IMR-90 (cell line): ENCODE measurements around the gene SPATA21. TPM values are rescaled to one million over a fixed set of nuclear protein-coding genes. Genes with fewer than 3 reads are reported as not detected.

Experiments used
- ATAC-seq: fragments of 200-7000 bp; cut with Tn5 transposase; 2 replicates; pipeline ENCODE4 v1.9.1; 2020; ENCODE audit warnings: low read depth, mild to moderate bottlenecking, moderate library complexity
- BruUV-seq: library from RNA; stranded (reverse); fragments of 400-500 nt; replicated peaks from 2 replicates; lab custom pipeline; 2021; lab: Mats Ljungman, UMichigan
- CTCF ChIA-PET: fragments of 300-600 bp; formaldehyde crosslinking; extraction: SDS; loops from one replicate; lab custom pipeline; 2021; ENCODE audit warnings: antibody characterized with exemption; lab: Yijun Ruan, JAX
- POLR2A ChIA-PET: fragments of 300-600 bp; sonication (Branson Sonifier 250); formaldehyde crosslinking; loops from one replicate; lab custom pipeline; 2022; ENCODE audit warnings: antibody characterized with exemption; ENCODE audit not compliant: unreplicated experiment; lab: Charles Lee
- DNase-seq: peaks from one replicate; pipeline ENCODE4 v3.0.0; 2013
- H2AFZ ChIP-seq: replicated peaks from 2 replicates; pipeline ENCODE3; 2013; ENCODE audit warnings: low read length, mild to moderate bottlenecking; ENCODE audit not compliant: poor library complexity
- H2AK5ac ChIP-seq: 2 replicates; pipeline ENCODE4 v1.6.1; 2013; ENCODE audit warnings: low read depth, low read length, inconsistent platforms
- H2AK9ac ChIP-seq: replicated peaks from 2 replicates; pipeline ENCODE3; 2013; ENCODE audit warnings: mild to moderate bottlenecking, low read depth, low read length, moderate library complexity; ENCODE audit not compliant: poor library complexity
- H2BK120ac ChIP-seq: 2 replicates; pipeline ENCODE4 v1.6.1; 2013; ENCODE audit warnings: low read depth, low read length, inconsistent platforms
- H2BK15ac ChIP-seq: 3 replicates; pipeline ENCODE4 v1.6.1; 2013; ENCODE audit warnings: low read depth, low read length, inconsistent platforms
- H2BK20ac ChIP-seq: 2 replicates; pipeline ENCODE4 v1.6.1; 2013; ENCODE audit warnings: low read depth, mild to moderate bottlenecking, inconsistent platforms, low read length, moderate library complexity
- H2BK5ac ChIP-seq: 2 replicates; pipeline ENCODE4 v1.6.1; 2013; ENCODE audit warnings: mild to moderate bottlenecking, low read depth, low read length, inconsistent platforms; ENCODE audit not compliant: poor library complexity, severe bottlenecking
- H3K14ac ChIP-seq: replicated peaks from 2 replicates; pipeline ENCODE4 v1.6.1; 2013; ENCODE audit warnings: low read depth, low read length, inconsistent platforms
- H3K18ac ChIP-seq: 2 replicates; pipeline ENCODE4 v1.6.1; 2013; ENCODE audit warnings: low read depth, low read length, control low read depth
- H3K23ac ChIP-seq: 2 replicates; pipeline ENCODE4 v1.6.1; 2013; ENCODE audit warnings: low read depth, low read length, inconsistent platforms
- H3K27ac ChIP-seq: 2 replicates; pipeline ENCODE4 v1.5.1; 2013; ENCODE audit warnings: mild to moderate bottlenecking, control low read depth, low read length; ENCODE audit not compliant: insufficient read depth
- H3K27me3 ChIP-seq: 2 replicates; pipeline ENCODE4 v1.6.1; 2013; ENCODE audit warnings: low read length; ENCODE audit not compliant: control insufficient read depth, insufficient read depth
- H3K36me3 ChIP-seq: 2 replicates; pipeline ENCODE4 v1.6.1; 2013; ENCODE audit warnings: low read length, mixed read lengths; ENCODE audit not compliant: control insufficient read depth, insufficient read depth
- H3K4ac ChIP-seq: 2 replicates; pipeline ENCODE4 v1.6.1; 2013; ENCODE audit warnings: low read depth, low read length, inconsistent platforms
- H3K4me1 ChIP-seq: 2 replicates; pipeline ENCODE4 v1.6.1; 2013; ENCODE audit warnings: low read length, mixed read lengths; ENCODE audit not compliant: control insufficient read depth, insufficient read depth
- H3K4me2 ChIP-seq: 2 replicates; pipeline ENCODE4 v1.6.1; 2013; ENCODE audit warnings: low read depth, mild to moderate bottlenecking, control low read depth, low read length, moderate library complexity
- H3K4me3 ChIP-seq: 2 replicates; pipeline ENCODE4 v1.5.1; 2013; ENCODE audit warnings: low read depth, mild to moderate bottlenecking, control low read depth, low read length, moderate library complexity; ENCODE audit not compliant: insufficient read depth
- H3K56ac ChIP-seq: 2 replicates; pipeline ENCODE4 v1.6.1; 2013; ENCODE audit warnings: low read length, inconsistent platforms; ENCODE audit not compliant: insufficient read depth; ENCODE audit errors: extremely low read depth
- H3K79me1 ChIP-seq, 2 experiments: 2 replicates each; pipeline ENCODE4 v1.6.1; 2013; ENCODE audit warnings: low read length in 2 of 2, inconsistent platforms in 1 of 2, low read depth in 1 of 2
- H3K9ac ChIP-seq: 2 replicates; pipeline ENCODE4 v1.6.1; 2013; ENCODE audit warnings: low read depth, low read length, control low read depth
- H3K9me1 ChIP-seq: 2 replicates; pipeline ENCODE4 v1.6.1; 2013; ENCODE audit warnings: low read length, inconsistent platforms; ENCODE audit not compliant: insufficient read depth
- H3K9me3 ChIP-seq: 2 replicates; pipeline ENCODE4 v1.6.1; 2013; ENCODE audit warnings: low read length; ENCODE audit not compliant: control insufficient read depth, insufficient read depth
- H4K20me1 ChIP-seq: 2 replicates; pipeline ENCODE4 v1.6.1; 2013; ENCODE audit warnings: low read length, inconsistent platforms; ENCODE audit not compliant: insufficient read depth
- H4K5ac ChIP-seq: 2 replicates; pipeline ENCODE4 v1.6.1; 2013; ENCODE audit warnings: mild to moderate bottlenecking, low read depth, low read length, control low read depth
- H4K8ac ChIP-seq, 2 experiments: 2 replicates each; pipeline ENCODE4 v1.6.1; 2013; ENCODE audit warnings: low read depth in 2 of 2, low read length in 2 of 2, control low read depth in 1 of 2, inconsistent platforms in 1 of 2
- H4K91ac ChIP-seq: 2 replicates; pipeline ENCODE4 v1.6.1; 2013; ENCODE audit warnings: low read depth, low read length, inconsistent platforms; ENCODE audit not compliant: insufficient read depth
- FOS ChIP-seq: fragments of 150-350 bp; IDR thresholded peaks from 2 replicates; pipeline ENCODE4 v1.6.1; 2016; ENCODE audit warnings: low read depth, low read length
- MAFK ChIP-seq: IDR thresholded peaks from 2 replicates; pipeline ENCODE4 v1.6.1; 2012; ENCODE audit warnings: low read depth, low read length, improper control_type of control experiment
- RAD21 ChIP-seq: IDR thresholded peaks from 2 replicates; pipeline ENCODE4 v1.6.1; 2012; ENCODE audit warnings: low read length, improper control_type of control experiment
- RCOR1 ChIP-seq: IDR thresholded peaks from 2 replicates; pipeline ENCODE4 v1.6.1; 2012; ENCODE audit warnings: mild to moderate bottlenecking, low read length, improper control_type of control experiment; ENCODE audit not compliant: insufficient replicate concordance
- SMC3 ChIP-seq: fragments of 150-350 bp; IDR thresholded peaks from 2 replicates; pipeline ENCODE4 v1.6.1; 2016; ENCODE audit warnings: low read depth, mild to moderate bottlenecking, antibody characterized with exemption, low read length, moderate library complexity
- WGBS, 2 experiments: methylation state at CpG; one replicate each; pipeline versions ENCODE4 v1.1.5 to v1.1.7; 2013; ENCODE audit warnings: missing lambda C conversion rate in 2 of 2; ENCODE audit not compliant: insufficient read length in 1 of 2; ENCODE audit errors: extremely low coverage in 2 of 2; 5-methylcytosine and 5-hydroxymethylcytosine counted together
- dilution Hi-C: fragments of 300-500 bp; cut with HindIII; formaldehyde crosslinking; loops from one replicate; pipeline ENCODE4 v1.14.3; 2018; ENCODE audit warnings: low sequenced_read_pairs; ENCODE audit not compliant: unreplicated experiment
- in situ Hi-C: fragments of 300-500 bp; cut with MboI; formaldehyde crosslinking; loops from 3 replicates; pipeline ENCODE4 v1.14.3; 2019; ENCODE audit warnings: low sequenced_read_pairs, inconsistent platforms, mixed read lengths
- intact Hi-C: fragments of 100-400 bp; cut with micrococcal nuclease; formaldehyde crosslinking; loops from 2 replicates; pipeline ENCODE4 v1.10.0; 2022
- polyA plus RNA-seq, 3 experiments: library from polyadenylated mRNA; depleted of rRNA; stranded (reverse); fragments of >200 nt; gene quantifications; 2 replicates each; pipeline ENCODE4 v1.2.3, GENCODE V29; 2012; ENCODE audit warnings: low replicate concordance in 1 of 3
- total RNA-seq: library from RNA; depleted of rRNA; stranded (reverse); fragments of >200 nt; gene quantifications from 2 replicates; pipeline ENCODE4 v1.2.3, GENCODE V29; 2012

The SPATA21 gene
- total and polyA plus RNA-seq, 2 of the 4 experiments (the other 2 are of a cell fraction): not detected

GRCh38 chr1:16441282-16441665, 4.0 kb upstream of the SPATA21 start:
- POLR2A ChIA-PET: no interaction called here
- H4K5ac ChIP-seq: no peak overlapping the region; the same call in 1 of the 2 replicates

More at GRCh38 chr1:16441282-16441665, 4.0 kb upstream of the SPATA21 start:
- H2BK120ac ChIP-seq: 0 out of 2 replicates have a peak overlapping the region, but pooled peaks have one; percentile 32
- H3K4ac ChIP-seq: peak overlapping the region; percentile 91
- H3K9ac ChIP-seq: peak overlapping the region; percentile 90
- H3K79me1 ChIP-seq: peaks cover 25 to 56% of the 10 kb centered on the region in 2 experiments
- peaks cover 20% of the 10 kb centered on the region; the same call in 1 of the 2 replicates for H4K20me1 ChIP-seq
- no TSS peak for BruUV-seq
- peaks cover 24% of the 10 kb centered on the region for H3K36me3 ChIP-seq
- in situ Hi-C loops: no loop called here
- H2BK5ac ChIP-seq: peak overlapping the region; percentile 48
- no peak overlapping the region for H2BK20ac ChIP-seq
- no peaks in the 10 kb centered on the region for H3K27me3 ChIP-seq
- peak overlapping the region; percentile 96 for H3K4me2 ChIP-seq
- peak overlapping the region; percentile 92 for H3K4me3 ChIP-seq
- H3K23ac ChIP-seq: peak overlapping the region; percentile 89
- H2AK5ac ChIP-seq: peak overlapping the region; percentile 80; the same call in 1 of the 2 replicates
- dilution Hi-C loops: no loop called here
- no peak for ATAC-seq
- CTCF ChIA-PET: no interaction called here
- peak overlapping the region; percentile 96 for H2AFZ ChIP-seq
- no peak for DNase-seq
- no peak overlapping the region for H2BK15ac ChIP-seq
- intact Hi-C loops: no loop called here
- H3K27ac ChIP-seq: peak overlapping the region; percentile 84
- H4K91ac ChIP-seq: peak overlapping the region; percentile 81
- peak overlapping the region; percentile 96 for H3K14ac ChIP-seq
- no peak for TF ChIP-seq FOS
- no peak for TF ChIP-seq RAD21
- TF ChIP-seq SMC3: no peak
- TF ChIP-seq MAFK: no peak
- no peak for TF ChIP-seq RCOR1
- peak overlapping the region; percentile 99 for H2AK9ac ChIP-seq
- H3K4me1 ChIP-seq: peaks cover 2% of the 10 kb centered on the region
- no peak overlapping the region for H3K18ac ChIP-seq
- peak overlapping the region; percentile 73; the same call in 1 of the 2 replicates for H3K56ac ChIP-seq
- 0% methylated on average over 4 of the region's 12 CpGs; no CpG with 5 or more reads in 1 of the 2 experiments for WGBS, 2 experiments
- H3K9me1 ChIP-seq: peaks cover 7% of the 10 kb centered on the region; the same call in 1 of the 2 replicates
- no peaks in the 10 kb centered on the region for H3K9me3 ChIP-seq
- peak overlapping the region; percentile 86 to 94; a peak in 3 of 4 replicates for H4K8ac ChIP-seq
